GM12801 (cell line): ENCODE results near the gene RHBG.

Experiments
- TF ChIP-seq, protein P1 (sequence below): IDR thresholded peaks from one replicate; pipeline ENCODE4 v1.5.1; 2011; ENCODE audit warnings: control low read depth; ENCODE audit not compliant: insufficient read length; ENCODE audit errors: extremely low read depth

Gene RHBG

DNA sequence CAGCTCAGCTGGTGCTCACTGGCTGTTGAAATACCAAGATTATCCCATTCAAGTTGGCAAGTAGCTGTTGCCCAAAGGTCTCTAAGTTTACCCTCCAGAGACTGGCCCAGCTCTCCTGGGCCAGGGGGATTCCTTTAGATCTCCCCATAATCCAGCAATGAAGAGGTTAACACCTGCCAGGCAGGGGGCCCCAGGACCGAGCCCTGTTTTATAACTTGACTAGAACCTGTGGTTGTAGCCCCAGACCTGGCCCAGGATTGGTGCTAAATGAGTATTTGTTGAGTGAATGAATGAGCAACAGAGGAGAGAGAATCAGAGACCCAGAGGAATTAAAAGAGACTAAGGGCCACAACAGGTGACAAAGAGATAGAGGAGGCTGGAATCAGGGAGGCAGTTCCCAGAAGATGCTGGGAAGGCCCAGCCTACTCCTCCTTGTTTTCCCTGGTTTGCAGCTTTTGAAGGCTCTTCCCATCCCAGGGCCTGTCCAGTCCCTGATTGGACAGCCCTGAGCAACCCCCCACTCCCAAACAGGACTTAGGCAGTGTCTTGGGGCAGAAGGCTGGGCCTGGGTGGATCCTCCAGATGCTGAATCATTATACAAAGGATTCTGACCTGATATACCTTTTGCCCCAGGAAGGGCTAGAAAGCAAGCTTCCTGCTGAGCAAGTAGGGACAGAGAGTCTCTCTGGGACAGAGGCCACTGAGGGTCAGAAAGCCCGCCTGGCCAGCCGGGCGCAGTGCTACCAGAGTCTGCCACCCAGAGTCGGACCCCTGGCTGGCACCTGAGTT is 2.4 kb upstream of the RHBG start:
- TF ChIP-seq, protein P1, sequence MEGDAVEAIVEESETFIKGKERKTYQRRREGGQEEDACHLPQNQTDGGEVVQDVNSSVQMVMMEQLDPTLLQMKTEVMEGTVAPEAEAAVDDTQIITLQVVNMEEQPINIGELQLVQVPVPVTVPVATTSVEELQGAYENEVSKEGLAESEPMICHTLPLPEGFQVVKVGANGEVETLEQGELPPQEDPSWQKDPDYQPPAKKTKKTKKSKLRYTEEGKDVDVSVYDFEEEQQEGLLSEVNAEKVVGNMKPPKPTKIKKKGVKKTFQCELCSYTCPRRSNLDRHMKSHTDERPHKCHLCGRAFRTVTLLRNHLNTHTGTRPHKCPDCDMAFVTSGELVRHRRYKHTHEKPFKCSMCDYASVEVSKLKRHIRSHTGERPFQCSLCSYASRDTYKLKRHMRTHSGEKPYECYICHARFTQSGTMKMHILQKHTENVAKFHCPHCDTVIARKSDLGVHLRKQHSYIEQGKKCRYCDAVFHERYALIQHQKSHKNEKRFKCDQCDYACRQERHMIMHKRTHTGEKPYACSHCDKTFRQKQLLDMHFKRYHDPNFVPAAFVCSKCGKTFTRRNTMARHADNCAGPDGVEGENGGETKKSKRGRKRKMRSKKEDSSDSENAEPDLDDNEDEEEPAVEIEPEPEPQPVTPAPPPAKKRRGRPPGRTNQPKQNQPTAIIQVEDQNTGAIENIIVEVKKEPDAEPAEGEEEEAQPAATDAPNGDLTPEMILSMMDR = no peak

DNA sequence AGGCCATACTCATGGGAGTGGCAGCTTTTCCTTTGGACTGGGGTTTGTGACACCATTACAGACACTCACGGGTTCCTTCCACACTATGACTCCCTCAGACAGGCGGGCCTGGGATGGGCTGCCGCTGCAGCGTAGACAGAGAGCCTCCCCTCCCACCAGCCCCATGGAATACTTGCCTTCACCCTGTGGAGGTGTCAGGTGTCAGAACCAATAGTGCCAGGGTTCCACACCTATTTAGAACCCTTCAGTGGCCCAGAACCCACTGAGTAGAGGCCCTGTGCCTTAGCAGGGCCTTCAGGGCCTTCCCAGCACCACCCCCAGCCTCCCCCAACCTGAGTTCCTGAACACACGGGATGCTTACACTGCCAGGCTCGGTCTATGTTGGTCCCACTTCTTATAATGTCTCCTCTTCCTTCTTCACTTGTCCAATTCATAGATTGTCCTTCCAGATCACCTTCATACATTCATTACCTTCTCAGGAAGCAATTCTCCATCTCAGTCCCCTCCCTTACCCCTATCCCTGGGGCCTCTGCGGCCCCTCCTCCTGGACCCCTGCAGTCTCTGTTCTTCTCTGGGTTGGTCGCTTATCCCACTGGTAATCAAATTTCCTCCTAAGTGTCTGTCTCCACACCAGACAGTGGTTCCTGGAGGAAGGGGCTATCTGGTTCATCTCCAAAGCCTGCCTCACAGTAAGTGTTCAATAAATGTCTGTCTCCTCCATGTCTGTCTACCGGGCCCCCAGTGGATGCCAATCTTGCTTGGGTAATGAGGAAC is 1.4 kb upstream of the RHBG start:
- TF ChIP-seq, protein P1 = no peak

DNA sequence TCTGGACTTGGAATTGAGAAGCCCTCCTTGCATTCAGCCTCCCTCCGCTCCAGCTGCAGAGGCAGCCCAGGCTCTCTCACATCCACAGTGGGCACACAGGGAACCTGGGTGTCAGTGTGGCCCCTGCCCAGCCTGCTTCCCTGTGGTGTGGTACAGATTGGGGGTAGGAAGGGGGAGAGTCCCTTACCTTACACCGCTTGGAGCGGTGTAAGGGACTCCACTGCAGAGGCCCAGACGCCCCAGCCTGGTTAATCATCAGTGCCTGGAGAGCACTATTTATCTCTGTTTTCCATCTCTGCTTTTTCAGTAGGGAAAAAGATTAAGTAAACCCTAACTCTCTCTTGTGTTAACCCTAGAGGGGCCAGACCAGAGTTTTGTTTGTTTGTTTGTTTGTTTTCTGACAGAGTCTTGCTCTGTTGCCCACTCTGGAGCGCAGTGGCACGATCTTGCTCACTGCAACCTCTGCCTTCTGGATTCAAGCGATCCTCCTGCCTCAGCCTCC is 803 bp upstream of the RHBG start:
- TF ChIP-seq, protein P1 = no peak

DNA sequence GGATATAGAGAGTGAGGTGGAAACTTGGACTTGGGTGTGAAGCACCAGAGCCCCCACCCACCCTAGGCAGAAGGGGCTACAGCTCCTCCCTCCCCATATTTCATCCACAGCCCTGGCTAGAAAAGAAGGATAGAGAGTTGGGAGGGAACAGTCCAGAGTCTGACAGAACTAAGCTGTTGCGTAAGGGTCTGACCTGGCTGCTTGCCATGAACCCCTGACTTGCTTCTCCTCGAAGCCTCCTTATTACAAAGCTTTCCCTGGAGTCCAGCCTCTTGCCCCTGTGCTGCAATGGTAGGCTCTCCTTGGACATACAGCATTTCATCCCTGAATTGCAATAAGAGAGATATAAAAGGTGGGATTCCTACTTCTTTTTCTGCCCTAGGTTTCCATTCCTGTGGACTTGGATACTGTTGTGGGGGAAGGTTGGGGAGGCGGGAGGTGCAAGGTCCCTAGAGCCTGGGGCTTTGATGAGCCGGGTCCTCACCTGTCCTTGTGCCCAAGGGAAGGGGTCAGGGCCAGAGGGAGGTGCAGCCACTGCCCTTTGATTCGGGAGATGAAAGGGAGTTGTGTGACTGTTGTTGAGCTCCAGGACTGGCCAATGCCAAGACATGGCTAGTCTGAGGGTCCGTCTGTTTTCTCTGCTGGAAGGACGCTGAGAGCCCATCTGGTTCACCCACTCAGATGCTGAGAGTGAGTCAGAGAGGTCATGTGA is 2.7 kb downstream of the RHBG start:
- TF ChIP-seq, protein P1 = no peak

DNA sequence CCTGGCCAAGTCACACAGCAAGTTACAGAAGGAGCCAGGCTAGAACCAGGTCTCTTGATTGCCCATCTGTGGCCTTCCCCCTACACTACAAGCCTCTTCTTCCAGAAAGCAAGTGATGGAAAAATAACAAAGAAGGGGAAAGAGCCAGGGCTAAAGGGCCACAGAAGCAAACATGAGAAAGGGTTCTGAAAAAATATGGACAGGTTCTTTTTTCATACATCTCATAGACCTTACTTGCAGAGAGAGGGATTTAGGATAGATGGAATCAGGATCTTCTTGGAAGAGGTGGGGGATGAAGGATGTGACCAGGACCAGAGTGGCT is 3.2 kb downstream of the RHBG start:
- TF ChIP-seq, protein P1 = no peak

DNA sequence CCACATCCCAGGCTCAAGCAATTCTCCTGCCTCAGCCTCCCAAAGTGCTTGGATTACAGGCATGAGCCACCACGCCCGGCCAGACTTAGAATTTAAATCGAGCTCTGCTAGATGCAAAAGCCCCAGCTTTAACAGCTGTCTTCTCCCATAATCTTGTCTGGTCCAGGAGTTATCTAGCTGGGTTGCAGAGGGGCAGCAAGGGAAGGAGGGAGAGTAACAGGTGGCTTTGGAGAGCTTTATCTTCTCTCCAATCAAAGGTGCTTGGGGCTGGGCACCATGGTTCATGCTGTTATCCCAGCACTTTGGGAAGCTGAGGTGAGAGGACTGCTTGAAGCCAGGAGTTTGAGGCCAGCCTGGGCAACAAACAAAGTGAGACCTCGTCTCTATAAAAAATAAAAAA is 3.9 kb downstream of the RHBG start:
- TF ChIP-seq, protein P1 = no peak

DNA sequence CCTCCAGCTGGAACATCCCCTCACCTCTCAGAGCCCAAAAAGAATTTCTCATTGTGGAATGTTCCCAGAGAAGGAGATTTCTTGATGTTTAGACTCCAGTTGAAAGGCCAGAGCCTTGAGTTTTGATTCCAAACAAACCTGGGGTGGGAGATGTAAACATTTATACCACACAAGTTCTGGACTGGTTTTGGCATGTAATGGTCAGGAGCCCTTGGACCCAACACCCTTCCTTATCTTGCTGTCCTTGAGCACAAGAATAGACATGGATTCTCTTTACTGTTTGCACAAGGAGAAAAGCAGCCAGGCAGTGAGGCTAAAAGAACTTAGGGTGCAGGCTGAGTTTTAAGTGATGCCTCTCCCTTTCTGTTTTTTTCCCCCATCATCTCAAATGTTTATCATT is 4.5 kb downstream of the RHBG start:
- TF ChIP-seq, protein P1 = no peak
